ENCODE measurements around the gene DOK6. TPM values are rescaled to one million over a fixed set of nuclear protein-coding genes. Genes with fewer than 3 reads are reported as not detected.

DOK6 gene
- total and polyA plus RNA-seq, 10 donors: 0.09 to 2.0 (median 0.40) TPM

- DNase-seq: no peak
- intact Hi-C loops (cut with DNase I; ENCODE audit: low total_unique reads): no loop called here
- Histone ChIP-seq H3K36me3 (no peaks in the 10 kb centered on the region), H3K4me3 (no peak overlapping the region), H3K27ac (peak overlapping the region in 4 of 8 donors; percentile 24 to 47 (median 32)), H3K27me3 (replicated peaks in 1 of 7) (no peaks in the 10 kb centered on the region), H3K9me3 (no peaks in the 10 kb centered on the region), H3K4me1 (no peaks in the 10 kb centered on the region)
- WGBS, 5 donors: 3 to 18% (median 9%) methylated on average over 3 of the region's 3 CpGs
- TF ChIP-seq POLR2A (IDR thresholded peaks at IDR 0.05): no peak
- TF ChIP-seq CTCF (IDR thresholded peaks at IDR 0.05 in 8 of 11, conservative IDR thresholded peaks at IDR 0.05 in 3 of 11): no peak
- no peak for TF ChIP-seq POLR2AphosphoS5 (IDR thresholded peaks at IDR 0.05)
Observed at GRCh38 chr18:69580107-69580506, 179.4 kb downstream of the DOK6 start.

GRCh38 chr18:69584429-69584828, 183.7 kb downstream of the DOK6 start:
- no peak for DNase-seq
- Histone ChIP-seq H3K4me1 (no peaks in the 10 kb centered on the region), H3K27ac (no peak overlapping the region), H3K36me3 (no peaks in the 10 kb centered on the region), H3K4me3 (no peak overlapping the region), H3K27me3 (replicated peaks in 1 of 7) (no peaks in the 10 kb centered on the region), H3K9me3 (no peaks in the 10 kb centered on the region)
- intact Hi-C loops (cut with DNase I; ENCODE audit: low total_unique reads): no loop called here
- 93 to 97% (median 95%) methylated on average over 6 of the region's 6 CpGs for WGBS, 5 donors
- TF ChIP-seq CTCF (IDR thresholded peaks at IDR 0.05 in 8 of 11, conservative IDR thresholded peaks at IDR 0.05 in 3 of 11) (no peak), POLR2A (IDR thresholded peaks at IDR 0.05) (no peak), POLR2AphosphoS5 (IDR thresholded peaks at IDR 0.05) (no peak)

DNA sequence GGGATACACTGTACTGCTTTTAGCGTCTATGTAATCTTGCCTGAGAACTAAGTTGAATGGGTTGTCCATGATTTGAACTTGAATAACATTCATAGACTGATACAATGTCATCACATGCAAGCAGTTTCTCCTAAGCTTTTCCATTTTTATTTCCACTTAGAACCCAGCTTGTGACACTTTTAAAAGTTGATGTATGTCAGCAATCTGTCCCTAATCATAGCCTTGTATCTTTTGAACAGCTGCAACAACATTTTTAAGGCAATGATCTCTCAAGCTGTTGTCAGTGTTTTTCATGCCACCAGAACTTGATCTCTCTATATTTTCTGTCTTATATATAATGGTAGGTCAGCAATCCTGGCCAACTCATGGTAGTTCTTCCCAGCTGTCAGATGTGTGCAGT, 185.0 kb downstream of the DOK6 start:
- no peaks in the 10 kb centered on the region for H3K4me1 ChIP-seq
- intact Hi-C loops (cut with DNase I; ENCODE audit: low total_unique reads): no loop called here
- no peak for DNase-seq
- TF ChIP-seq CTCF (IDR thresholded peaks at IDR 0.05 in 8 of 11, conservative IDR thresholded peaks at IDR 0.05 in 3 of 11) (no peak), POLR2A (IDR thresholded peaks at IDR 0.05) (no peak), POLR2AphosphoS5 (IDR thresholded peaks at IDR 0.05) (no peak)
- no peaks in the 10 kb centered on the region for H3K27me3 ChIP-seq (replicated peaks in 1 of 7)
- no peak overlapping the region for H3K4me3 ChIP-seq
- WGBS, 5 donors: 58 to 95% (median 81%) methylated on average over 1 of the region's 1 CpG
- H3K36me3 ChIP-seq: no peaks in the 10 kb centered on the region
- H3K27ac ChIP-seq: peak overlapping the region in 1 of 8 donors; percentile 9
- no peaks in the 10 kb centered on the region for H3K9me3 ChIP-seq

DNA sequence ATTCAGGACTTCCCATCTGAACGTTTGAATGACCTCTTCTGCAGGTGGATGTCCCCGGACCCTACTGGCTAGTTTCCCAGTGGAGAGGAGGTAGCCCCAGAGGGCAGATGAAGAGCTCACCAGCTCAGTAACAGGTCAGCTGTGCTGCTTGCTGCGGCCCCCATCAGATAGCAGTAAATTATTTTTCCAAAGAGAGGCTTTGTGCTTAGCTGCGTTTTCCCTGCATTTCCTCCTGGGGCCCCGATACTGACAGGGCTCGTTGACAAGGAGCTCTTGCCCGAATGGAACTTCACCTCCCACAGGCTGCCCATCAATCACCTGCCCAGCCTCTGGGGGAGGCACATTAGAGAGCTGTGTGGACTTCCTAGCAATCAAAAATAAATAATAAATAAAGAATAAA, 185.8 kb downstream of the DOK6 start:
- no peaks in the 10 kb centered on the region for H3K4me1 ChIP-seq
- TF ChIP-seq POLR2AphosphoS5 (IDR thresholded peaks at IDR 0.05) (no peak), CTCF (IDR thresholded peaks at IDR 0.05 in 8 of 11, conservative IDR thresholded peaks at IDR 0.05 in 3 of 11) (no peak), POLR2A (IDR thresholded peaks at IDR 0.05) (no peak)
- peak overlapping the region in 1 of 8 donors; percentile 9 for H3K27ac ChIP-seq
- no peak overlapping the region for H3K4me3 ChIP-seq
- intact Hi-C loops (cut with DNase I; ENCODE audit: low total_unique reads): no loop called here
- no peaks in the 10 kb centered on the region for H3K36me3 ChIP-seq
- no peaks in the 10 kb centered on the region for H3K27me3 ChIP-seq (replicated peaks in 1 of 7)
- 44 to 71% (median 50%) methylated on average over 7 of the region's 7 CpGs for WGBS, 5 donors
- no peak for DNase-seq
- no peaks in the 10 kb centered on the region for H3K9me3 ChIP-seq

Measured in spleen (tissue), 11 donors.